HG03097 (cell line): ENCODE results near the gene HDAC11.
"Not testable (repeated sequence)": the region's sequence is repeated elsewhere in the genome, so short reads cannot be mapped to it uniquely, and the experiment has no call there.

Experiments
- ATAC-seq: cut with Tn5 transposase; IDR thresholded peaks from one replicate; pipeline ENCODE4 v1.9.1; 2021; ENCODE audit not compliant: unreplicated experiment, low FRiP score

Gene HDAC11, protein sequence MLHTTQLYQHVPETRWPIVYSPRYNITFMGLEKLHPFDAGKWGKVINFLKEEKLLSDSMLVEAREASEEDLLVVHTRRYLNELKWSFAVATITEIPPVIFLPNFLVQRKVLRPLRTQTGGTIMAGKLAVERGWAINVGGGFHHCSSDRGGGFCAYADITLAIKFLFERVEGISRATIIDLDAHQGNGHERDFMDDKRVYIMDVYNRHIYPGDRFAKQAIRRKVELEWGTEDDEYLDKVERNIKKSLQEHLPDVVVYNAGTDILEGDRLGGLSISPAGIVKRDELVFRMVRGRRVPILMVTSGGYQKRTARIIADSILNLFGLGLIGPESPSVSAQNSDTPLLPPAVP

DNA sequence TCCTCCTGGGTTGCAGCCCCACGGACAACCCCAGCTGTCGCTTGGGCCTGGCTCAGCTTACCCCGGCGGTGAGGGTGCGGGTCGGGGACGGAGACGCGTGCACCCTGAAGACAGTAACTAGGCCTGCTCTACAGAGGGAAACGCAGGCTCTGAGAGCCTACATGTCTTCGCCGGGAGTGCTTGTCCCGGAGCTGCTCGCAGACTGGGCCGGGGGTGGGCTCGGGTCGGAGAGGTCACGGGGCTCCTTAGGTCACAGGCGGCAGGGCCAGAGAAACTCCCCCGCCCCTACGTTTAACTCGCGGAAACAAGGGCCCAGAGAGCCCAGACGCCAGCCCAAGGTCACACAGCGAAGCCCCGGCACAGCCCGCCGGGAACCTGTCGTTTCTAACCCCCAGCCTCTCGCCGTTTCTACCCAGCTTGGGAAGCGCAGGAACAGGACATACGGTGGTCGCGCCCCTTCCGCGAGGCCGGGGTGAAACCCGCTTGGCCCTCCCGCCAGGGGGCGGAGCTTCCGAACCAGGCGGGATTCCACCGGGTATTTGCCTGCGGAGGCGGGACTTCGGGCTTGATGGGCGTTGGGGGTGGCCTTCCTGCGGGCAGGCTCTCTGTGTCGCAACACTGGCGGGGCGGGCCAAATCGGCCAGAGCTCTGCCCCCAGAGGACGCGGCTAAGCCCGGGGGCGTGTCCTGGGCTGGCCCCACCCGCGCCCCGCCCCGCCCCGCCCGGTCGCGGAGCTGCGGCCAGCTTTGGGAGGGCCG, at the start of gene HDAC11:
TSS of gene HDAC11 (plus strand) at position 725 of the 758 bp plus-strand sequence. CDS start 42 bp downstream, outside the sequence.
- peak; percentile 98 for ATAC-seq

DNA sequence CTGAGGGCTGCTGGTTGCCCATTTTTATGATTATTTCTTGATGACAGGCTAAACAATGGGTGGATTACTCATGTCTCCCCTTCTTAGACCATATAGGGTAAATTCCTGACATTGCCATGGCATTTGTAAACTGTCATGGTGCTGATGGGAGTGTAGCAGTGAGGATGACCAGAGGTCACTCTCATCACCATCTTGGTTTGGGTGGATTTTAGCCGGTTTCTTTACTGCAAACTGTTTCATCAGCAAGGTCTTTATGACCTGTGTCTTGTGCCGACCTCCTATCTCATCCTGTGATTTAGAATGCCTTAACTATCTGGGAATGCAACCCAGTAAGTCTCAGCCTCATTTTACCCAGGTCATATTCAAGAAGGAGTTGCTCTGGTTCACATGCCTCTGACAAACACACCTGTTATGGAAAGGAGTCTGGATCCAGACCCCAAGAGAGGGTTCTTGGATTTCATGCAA, 49.7 kb upstream of the HDAC11 start:
- not testable (repeated sequence) for ATAC-seq

DNA sequence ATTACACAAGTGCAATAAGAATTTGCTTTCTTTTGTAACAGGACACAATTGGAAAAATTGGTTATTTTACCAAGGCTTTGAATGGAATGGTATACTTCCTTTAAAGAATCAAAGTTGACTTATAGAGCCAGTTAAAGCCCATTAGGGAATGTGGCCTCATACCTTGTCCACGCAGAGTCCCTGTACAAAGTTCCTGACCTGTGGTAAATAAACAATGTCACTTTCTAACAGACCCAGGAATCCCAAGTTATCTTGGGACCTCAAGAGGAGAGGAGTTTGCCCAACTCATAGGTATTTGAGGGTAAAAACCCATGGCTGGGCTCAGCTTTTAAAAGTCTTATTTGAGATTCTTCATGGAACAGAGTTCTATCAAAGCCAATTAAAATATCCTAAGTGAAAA, 48.0 kb upstream of the HDAC11 start:
- ATAC-seq = no peak

DNA sequence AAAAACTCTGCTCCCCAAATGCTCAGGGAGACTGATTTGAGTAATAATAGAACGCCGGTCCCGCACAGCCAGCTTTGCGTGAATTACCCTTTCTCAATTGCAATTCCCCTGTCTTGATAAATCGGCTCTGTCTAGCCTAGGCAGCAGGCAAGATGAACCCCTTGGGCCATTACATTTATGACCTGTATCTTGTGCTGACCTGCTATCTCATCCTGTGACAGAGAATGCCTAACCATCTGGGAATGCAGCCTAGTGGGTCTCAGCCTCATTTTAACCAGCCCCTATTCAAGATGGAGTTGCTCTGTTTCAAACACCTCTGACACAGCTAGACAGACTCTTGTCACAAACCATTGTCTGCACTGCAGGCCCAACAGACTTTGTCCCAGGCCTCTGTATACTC, 46.2 kb upstream of the HDAC11 start:
- ATAC-seq = no peak

DNA sequence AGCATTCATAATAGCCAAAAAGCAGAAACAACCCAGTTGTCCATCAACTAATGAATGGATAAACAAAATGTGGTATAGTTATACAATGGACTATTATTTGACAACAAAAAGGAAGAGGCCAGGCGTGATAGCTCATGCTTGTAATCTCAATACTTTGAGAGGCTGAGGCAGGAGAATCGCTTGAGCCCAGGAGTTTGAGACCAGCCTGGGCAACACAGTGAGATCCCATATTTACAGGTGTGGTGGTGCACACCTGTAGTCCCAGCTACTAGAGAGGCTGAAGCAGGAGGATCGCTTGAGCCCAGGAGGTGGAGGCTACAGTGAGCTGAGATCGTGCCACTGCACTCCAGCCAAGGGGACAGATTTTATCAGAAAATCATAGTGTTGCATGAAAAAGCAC, 43.9 kb upstream of the HDAC11 start:
- not testable (repeated sequence) for ATAC-seq

DNA sequence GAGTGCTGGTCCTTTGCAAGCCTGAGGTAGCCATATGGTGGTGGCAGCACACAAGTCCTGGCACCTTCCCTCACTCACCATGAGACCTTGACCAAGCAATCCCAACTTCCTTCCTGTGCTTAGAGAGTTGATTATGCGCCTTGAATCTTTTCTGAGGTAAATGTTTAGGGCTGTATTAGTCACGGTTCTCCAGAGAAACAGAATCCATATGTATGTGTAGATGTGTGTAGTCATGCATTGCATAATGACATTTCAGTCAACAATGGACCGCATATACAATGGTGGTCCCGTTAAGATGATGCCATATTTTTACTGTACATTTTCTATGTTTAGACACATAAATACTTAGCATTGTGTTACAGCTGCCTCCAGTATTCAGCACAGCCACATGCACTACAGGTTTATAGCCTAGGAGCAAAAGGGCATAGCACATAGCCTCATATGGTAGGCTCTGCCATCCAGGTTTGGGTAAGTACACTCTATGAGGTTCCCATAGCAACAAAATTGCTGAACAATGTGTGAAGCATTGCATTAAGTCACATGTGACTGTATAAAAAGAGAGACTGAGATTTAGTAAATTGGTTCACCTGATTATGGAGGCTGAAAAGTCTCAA, 39.8 kb upstream of the HDAC11 start:
- no peak for ATAC-seq

DNA sequence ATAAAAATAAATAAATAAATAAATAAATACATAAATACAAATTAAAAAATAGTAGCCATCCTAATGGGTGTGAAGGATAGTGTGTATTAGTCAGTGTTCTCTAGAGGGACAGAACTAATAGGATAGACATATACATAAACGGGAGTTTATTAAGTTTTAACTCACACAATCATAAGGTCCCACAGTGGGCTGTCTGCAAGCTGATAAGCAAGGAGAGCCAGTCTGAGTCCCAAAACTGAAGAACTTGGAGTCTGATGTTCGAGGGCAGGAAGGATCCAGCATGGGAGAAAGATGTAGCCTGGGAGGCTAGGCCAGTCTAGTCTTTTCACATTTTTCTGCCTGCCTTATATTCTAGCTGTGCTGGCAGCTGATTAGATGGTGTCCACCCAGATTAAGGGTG, 37.2 kb upstream of the HDAC11 start:
- not testable (repeated sequence) for ATAC-seq

DNA sequence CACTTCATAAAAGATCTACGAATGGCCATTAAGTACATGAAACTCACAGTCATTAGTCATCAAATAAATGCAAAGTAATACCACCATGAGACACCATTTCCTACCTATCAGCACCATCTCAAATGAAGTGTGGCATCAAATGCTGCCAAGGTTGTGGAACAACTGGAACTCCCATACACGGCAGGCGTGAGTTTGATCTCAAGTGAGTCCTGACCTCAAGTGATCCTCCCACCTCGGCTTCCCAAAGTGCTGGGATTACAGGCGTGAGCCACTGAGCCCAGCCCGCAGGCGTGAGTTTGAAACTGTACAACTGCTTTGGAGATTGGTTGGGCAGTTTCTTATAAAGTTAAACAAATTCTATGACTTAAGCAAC, 28.8 kb upstream of the HDAC11 start:
- no peak for ATAC-seq

DNA sequence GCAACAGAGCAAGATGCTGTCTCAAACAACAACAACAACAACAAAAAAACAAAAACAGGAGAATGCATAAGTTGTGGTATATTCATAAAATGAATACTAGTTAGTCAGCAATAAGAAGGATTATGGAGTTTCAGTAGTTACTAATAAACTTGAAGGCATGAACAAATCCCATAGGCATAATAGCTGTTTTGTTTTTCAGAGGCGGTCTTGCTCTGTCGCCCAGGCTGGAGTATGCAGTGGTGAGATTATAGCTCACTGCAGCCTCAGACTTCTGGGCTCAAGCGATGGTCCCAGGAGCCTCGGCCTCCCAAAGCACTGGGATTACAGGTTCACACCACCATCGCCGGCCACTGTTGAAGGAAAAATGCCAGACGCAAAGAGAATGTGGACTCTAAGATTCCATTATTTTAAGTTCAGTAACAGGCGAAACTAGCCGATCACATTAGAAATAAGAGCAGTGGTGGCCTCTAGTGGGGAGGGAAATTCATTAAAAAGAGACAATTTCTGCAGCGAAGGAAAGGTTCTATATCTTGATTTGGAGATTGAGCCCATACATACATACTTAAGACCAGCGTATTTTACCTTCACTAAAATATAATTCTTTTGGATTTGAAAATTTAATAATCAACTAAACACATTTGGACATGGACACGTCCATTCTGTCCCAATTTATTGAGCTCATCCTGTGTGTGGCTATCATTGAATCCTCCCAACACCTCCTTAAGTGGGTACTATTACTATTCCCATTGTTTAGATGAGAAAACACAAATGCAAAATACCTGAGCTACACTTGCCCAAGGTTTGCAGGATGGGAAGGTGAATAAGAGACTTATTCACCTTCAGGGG, 27.4 kb upstream of the HDAC11 start:
- ATAC-seq = no peak

DNA sequence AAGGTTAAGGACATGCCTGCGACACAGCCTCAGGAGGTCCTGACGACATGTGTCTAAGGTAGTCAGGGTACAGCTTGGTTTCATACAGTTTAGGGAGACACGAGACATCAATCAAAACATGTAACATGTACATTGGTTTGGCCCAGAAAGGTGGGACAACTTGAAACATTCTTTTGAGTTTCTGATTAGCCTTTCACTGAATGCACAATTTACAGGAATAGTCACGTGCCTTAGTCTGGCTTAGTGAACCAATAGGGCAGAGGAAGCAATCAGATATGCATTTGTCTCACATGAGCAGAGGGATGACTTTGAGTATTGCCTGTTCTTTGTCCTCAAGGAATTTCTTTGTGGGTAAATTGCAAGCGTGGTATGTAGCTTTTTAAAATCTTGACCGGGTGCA, 24.5 kb upstream of the HDAC11 start:
- ATAC-seq = no peak

DNA sequence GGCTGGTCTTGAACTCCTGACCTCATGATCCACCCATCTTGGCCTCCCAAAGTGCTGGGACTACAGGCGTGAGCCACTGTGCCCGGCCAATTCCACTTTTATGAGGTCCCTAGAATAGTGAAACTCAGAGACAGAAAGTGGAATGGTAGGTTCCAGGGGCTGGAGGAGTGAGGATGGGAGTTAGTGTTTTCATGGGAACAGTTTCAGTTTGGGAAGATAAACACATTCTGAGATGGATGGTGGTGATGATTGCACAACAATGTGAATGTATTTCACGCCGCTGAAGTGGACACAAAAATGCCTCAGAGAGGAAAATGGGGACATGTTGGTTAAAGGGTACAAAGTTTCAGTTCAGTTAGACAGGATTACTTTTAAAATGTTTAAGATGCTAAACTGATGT, 22.5 kb upstream of the HDAC11 start:
- no peak for ATAC-seq

DNA sequence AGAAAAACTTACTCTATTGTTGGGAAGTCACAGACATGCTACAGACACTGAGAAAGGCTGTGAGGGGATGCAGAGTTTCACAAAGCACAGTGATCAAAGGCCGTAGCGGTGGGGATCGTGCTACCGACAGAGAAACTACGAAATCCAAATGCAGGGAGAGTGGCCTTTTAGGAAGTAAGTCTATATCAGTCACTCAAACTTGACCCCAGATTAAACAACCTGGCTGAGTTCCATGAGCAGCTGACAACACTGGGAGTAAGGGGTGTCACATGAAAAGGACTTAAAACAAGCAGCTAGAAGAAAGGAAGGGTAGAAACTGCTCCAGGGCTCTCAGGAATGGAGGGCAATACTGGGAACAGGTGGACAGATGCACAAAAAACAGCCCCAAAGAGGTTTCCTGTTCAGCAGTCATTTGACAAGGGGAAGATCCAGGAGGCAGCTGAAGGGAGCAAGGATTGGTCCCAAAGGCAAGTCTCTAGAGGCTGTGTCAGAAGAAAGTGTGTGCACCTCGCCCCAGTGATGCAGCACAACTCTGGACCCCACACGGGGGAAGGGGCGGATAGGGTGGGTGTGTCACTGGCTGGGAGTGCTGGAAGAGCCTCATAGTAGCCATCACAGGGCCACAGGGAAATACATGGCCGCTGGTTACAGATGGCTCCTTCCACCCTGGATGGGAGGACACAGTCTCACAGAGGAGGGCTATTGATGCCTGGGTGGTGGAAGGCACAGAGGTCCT, 20.3 kb upstream of the HDAC11 start:
- no peak for ATAC-seq

DNA sequence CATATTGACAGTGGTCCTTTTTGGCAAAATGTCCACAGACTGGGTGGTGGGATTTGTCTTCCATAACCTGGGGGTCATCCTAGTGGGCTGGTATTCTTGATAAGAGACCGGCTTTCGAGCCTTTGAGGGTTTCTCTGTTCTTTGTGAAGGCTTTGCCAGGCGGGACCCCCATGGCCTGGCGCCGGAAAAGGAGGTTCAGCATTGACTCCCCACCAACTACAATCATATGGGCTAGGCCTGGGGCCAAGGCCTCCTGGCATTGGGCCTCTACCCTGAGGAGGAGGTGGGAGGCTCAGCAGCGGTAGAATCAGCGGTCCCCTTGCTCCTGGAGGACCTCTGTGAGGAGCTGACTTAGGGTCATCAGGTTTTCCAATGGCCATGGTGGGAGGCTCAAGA, 19.8 kb upstream of the HDAC11 start:
- ATAC-seq = no peak

DNA sequence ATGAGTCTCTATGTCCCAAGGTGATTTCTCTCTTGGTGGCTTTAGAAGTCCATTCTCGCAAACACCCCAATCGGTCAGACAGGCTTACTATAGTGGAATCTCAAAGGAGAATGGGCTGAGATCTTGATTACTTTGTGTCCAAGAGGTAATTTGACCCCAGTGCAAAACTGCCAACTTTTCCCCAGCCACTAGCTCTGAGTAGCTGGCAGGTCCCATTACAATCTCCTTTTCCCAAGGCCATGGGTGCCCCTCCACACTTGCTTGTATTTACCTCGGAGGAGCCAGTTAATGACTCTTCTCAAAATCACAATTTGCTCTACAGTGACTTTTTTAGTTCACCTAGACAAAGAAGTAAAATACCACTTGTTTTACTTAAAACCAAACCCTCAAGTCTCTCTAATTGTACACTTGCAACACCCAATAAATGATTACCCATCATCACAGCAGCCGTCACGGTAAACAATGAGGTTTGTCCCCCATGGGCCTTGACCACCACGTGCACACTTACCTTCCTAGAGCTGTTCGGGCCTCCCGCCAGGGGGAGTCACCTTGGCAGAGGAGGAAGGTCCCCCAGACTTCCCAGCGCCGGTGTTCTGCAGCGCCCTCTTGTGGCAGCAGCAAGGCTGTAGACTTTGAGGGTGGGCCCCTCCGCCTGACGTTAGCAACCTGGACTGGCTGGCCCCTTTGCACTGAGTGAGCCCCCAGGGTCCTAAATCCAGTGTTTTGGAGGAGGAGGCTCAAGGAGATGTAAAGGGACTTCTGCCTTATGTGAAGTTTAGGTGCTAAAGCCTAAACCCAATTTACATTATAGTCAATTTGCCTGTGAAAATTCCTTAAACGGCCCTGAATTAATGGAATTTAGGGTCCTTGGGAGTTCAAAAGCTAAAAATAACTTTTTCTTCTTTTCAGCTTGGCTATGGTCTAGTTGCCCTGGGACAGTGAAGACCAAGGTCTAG, 18.7 kb upstream of the HDAC11 start:
- no peak for ATAC-seq

DNA sequence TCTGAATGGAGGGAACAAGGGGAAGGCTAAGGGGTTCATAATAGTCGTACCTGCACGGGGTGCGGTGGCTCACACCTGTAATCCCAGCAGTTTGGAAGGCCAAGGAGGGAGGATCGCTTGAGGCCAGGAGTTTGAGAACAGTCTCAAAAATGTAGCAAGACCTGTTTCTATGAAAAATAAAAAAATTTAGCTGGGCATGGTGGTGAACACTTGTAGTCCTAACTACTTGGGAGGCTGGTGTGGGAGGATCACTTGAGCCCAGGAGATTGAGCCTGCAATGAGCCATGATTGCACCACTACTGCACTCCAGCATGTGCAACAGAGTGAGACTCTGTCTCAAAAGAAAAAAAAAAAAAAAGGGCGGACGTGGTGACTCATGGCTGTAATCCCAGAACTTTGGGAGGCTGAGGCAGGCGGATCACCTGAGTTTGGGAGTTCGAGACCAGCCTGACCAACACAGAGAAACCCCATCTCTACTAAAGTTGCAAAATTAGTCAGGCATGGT, 17.9 kb upstream of the HDAC11 start:
- ATAC-seq = no peak

DNA sequence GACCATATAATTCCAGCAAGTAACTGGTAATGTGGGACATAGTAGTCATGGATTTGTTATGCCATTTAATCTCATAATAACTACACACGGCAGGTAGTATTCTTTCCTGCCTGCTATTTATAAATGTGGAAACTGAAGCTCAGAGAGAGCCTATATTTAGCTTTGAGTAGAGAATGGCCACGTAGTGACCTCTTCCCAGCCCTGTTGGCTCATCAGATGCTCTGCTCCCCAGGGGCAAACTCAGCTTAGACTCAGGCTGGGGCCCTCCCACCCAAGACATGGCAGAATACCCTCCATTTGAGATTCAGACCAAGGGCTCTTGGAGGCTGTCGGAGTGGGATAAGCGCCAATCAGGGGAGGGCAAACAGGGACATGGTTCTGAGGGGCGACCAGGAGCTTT, 17.3 kb upstream of the HDAC11 start:
- no peak for ATAC-seq

DNA sequence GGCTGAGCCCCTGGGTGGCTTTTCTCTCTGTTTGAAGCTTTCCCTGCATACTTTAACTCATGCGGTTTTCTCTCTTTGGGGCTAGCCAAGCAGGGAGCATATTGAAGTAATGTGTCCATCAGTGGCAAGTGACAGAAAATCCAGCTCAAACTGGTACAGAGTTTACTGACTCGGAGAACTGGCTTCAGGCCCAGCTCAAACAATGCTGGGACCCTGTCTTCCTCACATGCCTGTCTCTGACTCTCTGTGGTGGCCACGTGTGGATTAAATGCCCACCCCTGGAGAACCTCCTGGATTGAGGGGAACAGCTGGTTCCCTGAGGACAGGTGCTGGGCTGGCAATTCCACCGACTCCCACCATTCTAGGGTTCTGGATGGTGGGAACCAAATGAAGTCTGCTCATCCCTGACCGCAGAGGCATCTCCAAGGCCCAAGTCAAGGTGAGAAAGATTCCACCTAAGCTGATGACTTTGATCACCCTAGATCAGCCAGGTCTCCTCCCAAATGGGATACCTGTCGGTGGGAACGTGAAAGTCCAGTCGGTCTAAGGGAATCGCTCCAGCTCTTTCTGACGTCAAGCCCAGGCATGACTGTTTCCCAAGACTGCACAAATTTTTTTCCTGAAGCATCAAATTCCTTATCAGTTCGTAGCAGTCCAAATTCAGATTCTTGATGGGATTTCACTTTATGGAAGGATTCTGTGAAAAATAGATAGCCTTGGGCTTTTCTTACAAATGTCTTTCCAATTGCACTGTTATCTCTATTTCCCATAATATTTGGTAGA, 16.3 kb upstream of the HDAC11 start:
- ATAC-seq = no peak
